Measurements from ENCODE around the gene IQCE.

GRCh38 chr7:2528481-2529095 lies 30.2 kb upstream of the IQCE start:
- TF ChIP-seq EP300 (IDR thresholded peaks at IDR 0.05; ENCODE audit: low read depth), result no peak
- TF ChIP-seq POLR2A (IDR thresholded peaks at IDR 0.05), result no peak
- no peak for TF ChIP-seq CTCF (IDR thresholded peaks at IDR 0.05)
